K562 (cell line): ENCODE measurements around the gene UHMK1. TPM values are rescaled to one million over a fixed set of nuclear protein-coding genes. Genes with fewer than 3 reads are reported as not detected.
A peak's percentile ranks its signal among the peaks of the same experiment; 100 is the strongest.

Source experiments
- ATAC-seq: fragments of 200-7000 bp; cut with Tn5 transposase; 3 replicates; pipeline ENCODE4 v1.9.1; 2020; ENCODE audit warnings: moderate library complexity
- BruUV-seq: library from RNA; stranded (reverse); fragments of 400-500 nt; replicated peaks from 2 replicates; lab custom pipeline; 2021; lab: Mats Ljungman, UMichigan
- CTCF ChIA-PET: fragments of 300-600 bp; formaldehyde crosslinking; extraction: SDS; loops from one replicate; lab custom pipeline; 2021; ENCODE audit warnings: low intra/inter-chr PET ratio; lab: Yijun Ruan, JAX
- POLR2A ChIA-PET: fragments of 300-600, 350-650 bp; sonication (Branson Sonifier 250); formaldehyde crosslinking; extraction: SDS; loops from one replicate; lab custom pipeline; 2021; ENCODE audit warnings: antibody characterized with exemption, inconsistent platforms; lab: Yijun Ruan, JAX
- DNase-seq, 4 experiments: peaks; one replicate each; pipeline versions ENCODE4 v3.0.0 to v3.0.0-alpha.2; 2011 to 2018; ENCODE audit warnings: low spot score in 3 of 4, mixed read lengths in 3 of 4; ENCODE audit errors: extremely low read depth in 1 of 4
- FAIRE-seq: peaks from 2 replicates; lab custom pipeline; 2011; peaks lifted over from hg19 to GRCh38; lab: Jason Lieb, UNC
- H2AFZ ChIP-seq: 2 replicates; pipeline ENCODE4 v1.6.0; 2011; ENCODE audit warnings: low read depth, low read length, control low read depth, inconsistent platforms
- H3K27ac ChIP-seq: fragments of 200-600 bp; 3 replicates; pipeline ENCODE4 v1.8.0; 2011; ENCODE audit warnings: low read depth, mild to moderate bottlenecking, control low read depth, inconsistent platforms, low read length, moderate library complexity, mixed read lengths; ENCODE audit errors: extremely low read depth
- H3K27me3 ChIP-seq, 2 experiments: fragments of 300-600 bp in 1 of 2; 2 replicates in 1 of 2; 3 replicates in 1 of 2; pipeline versions ENCODE4 v1.6.0 to v1.8.0; 2011; ENCODE audit warnings: inconsistent platforms in 2 of 2, low read length in 2 of 2, mild to moderate bottlenecking in 1 of 2, mixed read lengths in 1 of 2, moderate library complexity in 1 of 2; ENCODE audit not compliant: control insufficient read depth in 2 of 2, insufficient read depth in 2 of 2
- H3K36me3 ChIP-seq: fragments of 300-600 bp; 3 replicates; pipeline ENCODE4 v1.8.0; 2011; ENCODE audit warnings: mild to moderate bottlenecking, low read length, inconsistent platforms; ENCODE audit not compliant: control insufficient read depth, insufficient read depth
- H3K4me1 ChIP-seq, 2 experiments: fragments of 200-600 bp in 1 of 2; replicated peaks in 1 of 2; 2 replicates in 1 of 2; 3 replicates in 1 of 2; pipeline versions ENCODE4 v1.5.1 to v1.8.0; 2011; ENCODE audit warnings: inconsistent platforms in 2 of 2, low read length in 2 of 2, mild to moderate bottlenecking in 1 of 2, mixed read lengths in 1 of 2, moderate library complexity in 1 of 2; ENCODE audit not compliant: control insufficient read depth in 2 of 2, insufficient read depth in 2 of 2
- H3K4me2 ChIP-seq: 2 replicates; pipeline ENCODE4 v1.6.1; 2011; ENCODE audit warnings: low read length, control low read depth, inconsistent platforms, mixed read lengths; ENCODE audit not compliant: insufficient read depth
- H3K4me3 ChIP-seq: fragments of 200-600 bp; sonication (generic), shearing (Covaris generic); 2 replicates; pipeline ENCODE4 v1.5.1; 2016; ENCODE audit warnings: control low read depth, inconsistent platforms
- H3K79me2 ChIP-seq: fragments of 200-600 bp; 3 replicates; pipeline ENCODE4 v1.8.0; 2011; ENCODE audit warnings: low read length, inconsistent platforms; ENCODE audit not compliant: control insufficient read depth, insufficient read depth
- H3K9ac ChIP-seq, 2 experiments: 2 replicates each; pipeline versions ENCODE4 v1.6.0 to v1.6.1; 2011; ENCODE audit warnings: low read depth in 2 of 2, low read length in 2 of 2, control low read depth in 1 of 2, inconsistent platforms in 1 of 2, mild to moderate bottlenecking in 1 of 2, mixed read lengths in 1 of 2; ENCODE audit not compliant: insufficient read depth in 1 of 2
- H3K9me1 ChIP-seq: one replicate; pipeline ENCODE4 v1.6.0; 2011; ENCODE audit warnings: inconsistent platforms, mild to moderate bottlenecking, low read length, moderate library complexity; ENCODE audit not compliant: control insufficient read depth, insufficient read depth
- H3K9me3 ChIP-seq: replicated peaks from 2 replicates; pipeline ENCODE4 v1.5.1; 2011; ENCODE audit warnings: low read depth, low read length, inconsistent platforms; ENCODE audit not compliant: control insufficient read depth, insufficient read depth
- H4K20me1 ChIP-seq: replicated peaks from 2 replicates; pipeline ENCODE4 v1.6.1; 2011; ENCODE audit warnings: low read length, inconsistent platforms, mixed read lengths; ENCODE audit not compliant: control insufficient read depth, insufficient read depth
- ARID3A ChIP-seq: IDR thresholded peaks from 2 replicates; pipeline ENCODE4 v1.6.1; 2012; ENCODE audit warnings: low read depth, low read length, improper control_type of control experiment, borderline replicate concordance
- BMI1 ChIP-seq: fragments of 150-350 bp; IDR thresholded peaks from 2 replicates; pipeline ENCODE4 v1.6.1; 2014; ENCODE audit warnings: low read length
- C11orf30 ChIP-seq: fragments of 450-650 bp; IDR thresholded peaks from 2 replicates; pipeline ENCODE4 v1.6.1; 2016; ENCODE audit warnings: low read depth, mild to moderate bottlenecking
- CEBPB ChIP-seq: fragments of 450-650 bp; IDR thresholded peaks from 2 replicates; pipeline ENCODE4 v1.6.1; 2016; ENCODE audit warnings: missing genetic modification characterization, missing compliant biosample characterization
- CREB1 ChIP-seq, 2 experiments: sonication (generic) in 1 of 2; formaldehyde crosslinking in 1 of 2; IDR thresholded peaks; 2 replicates each; pipeline versions ENCODE4 v1.6.1 to v1.8.0; 2012 to 2022; ENCODE audit warnings: inconsistent platforms in 1 of 2, mild to moderate bottlenecking in 1 of 2, missing genetic modification reagents in 1 of 2, moderate library complexity in 1 of 2
- DDX20 ChIP-seq: fragments of 450-650 bp; IDR thresholded peaks from 2 replicates; pipeline ENCODE4 v1.6.1; 2016; ENCODE audit warnings: missing genetic modification characterization, low read depth, mild to moderate bottlenecking, missing compliant biosample characterization, moderate library complexity
- E2F3 ChIP-seq: fragments of 250-450 bp; sonication (Bioruptor Pico); IDR thresholded peaks from 2 replicates; pipeline ENCODE4 v1.4.0; 2020; ENCODE audit warnings: mild to moderate bottlenecking
- EP300 ChIP-seq: IDR thresholded peaks from 2 replicates; pipeline ENCODE4 v1.6.1; 2012; ENCODE audit warnings: low read length, improper control_type of control experiment
- ESRRA ChIP-seq: fragments of 450-650 bp; IDR thresholded peaks from 2 replicates; pipeline ENCODE4 v1.6.1; 2014; ENCODE audit warnings: low read depth, mild to moderate bottlenecking, moderate library complexity, borderline replicate concordance
- FOSL1 ChIP-seq: fragments of 200-800 bp; sonication (Bioruptor generic); conservative IDR thresholded peaks from 2 replicates; pipeline ENCODE4 v1.6.1; 2016; ENCODE audit warnings: missing genetic modification characterization, missing compliant biosample characterization
- LARP7 ChIP-seq: fragments of 450-650 bp; IDR thresholded peaks from 2 replicates; pipeline ENCODE4 v1.6.1; 2016
- NCOA4 ChIP-seq: fragments of 450-650 bp; IDR thresholded peaks from 2 replicates; pipeline ENCODE4 v1.6.1; 2018; ENCODE audit warnings: mild to moderate bottlenecking; ENCODE audit not compliant: partially characterized antibody
- RAD21 ChIP-seq, 2 experiments: fragments of 250-450 bp in 1 of 2; fragments of 450-650 bp in 1 of 2; sonication (Bioruptor Pico) in 1 of 2; formaldehyde crosslinking in 1 of 2; IDR thresholded peaks in 1 of 2; conservative IDR thresholded peaks in 1 of 2; 2 replicates each; pipeline versions ENCODE4 v1.4.0 to v1.8.0; 2020 to 2022; ENCODE audit warnings: mild to moderate bottlenecking in 2 of 2, moderate library complexity in 1 of 2
- ZNF175 ChIP-seq: fragments of 200-800 bp; sonication (Bioruptor generic); IDR thresholded peaks from 2 replicates; pipeline ENCODE4 v1.6.1; 2016; ENCODE audit warnings: low read depth, mild to moderate bottlenecking, missing genetic modification characterization, missing compliant biosample characterization
- ZNF197 ChIP-seq: fragments of 200-800 bp; sonication (Bioruptor generic); IDR thresholded peaks from 2 replicates; pipeline ENCODE4 v1.6.1; 2016; ENCODE audit warnings: low read depth, missing genetic modification characterization, missing compliant biosample characterization
- ZNF445 ChIP-seq: fragments of 250-450 bp; sonication (Bioruptor Pico); IDR thresholded peaks from 2 replicates; pipeline ENCODE4 v1.4.0; 2020; ENCODE audit warnings: low read depth, mild to moderate bottlenecking, moderate library complexity
- ZNF75A ChIP-seq: fragments of 450-650 bp; formaldehyde crosslinking; IDR thresholded peaks from 2 replicates; pipeline ENCODE4 v1.4.0; 2020; ENCODE audit warnings: mild to moderate bottlenecking
- WGBS: fragments of 100-300 bp; shearing (Covaris generic); methylation state at CpG from one replicate; pipeline ENCODE4 v1.1.6; 2016; ENCODE audit warnings: low coverage, mixed read lengths; ENCODE audit not compliant: insufficient coverage; ENCODE audit errors: missing lambda C conversion rate; 5-methylcytosine and 5-hydroxymethylcytosine counted together
- in situ Hi-C: fragments of 300-500 bp; cut with MboI; formaldehyde crosslinking; loops from 4 replicates; pipeline ENCODE4 v1.15.0; 2018; ENCODE audit warnings: inconsistent platforms, mixed read lengths
- intact Hi-C: fragments of 100-400 bp; cut with micrococcal nuclease; formaldehyde crosslinking; loops from 2 replicates; pipeline ENCODE4 v1.14.2; 2022
- polyA plus RNA-seq, 8 experiments: library from polyadenylated mRNA; depleted of rRNA in 4 of 8; stranded (reverse) in 5 of 8; unstranded in 3 of 8; fragments of >200 nt; fragmentation: Nextera tagmentation in 2 of 8; fragmentation: Illumina TruSeq in 1 of 8; extraction: Ambion mirVana in 2 of 8; extraction: Trizol in 1 of 8; gene quantifications; 2 replicates each; pipeline versions ENCODE4 v1.2.1 to v1.2.3, GENCODE V29; 2011 to 2014; ENCODE audit warnings: inconsistent platforms in 1 of 8, missing spikeins in 1 of 8
- total RNA-seq, 7 experiments: library from RNA; depleted of rRNA in 6 of 7; stranded (reverse); fragments of >200 nt in 6 of 7; fragmentation: Illumina TruSeq in 2 of 7; extraction: Trizol in 2 of 7; gene quantifications; 2 replicates each; pipeline versions ENCODE4 v1.2.1 to v1.2.3, GENCODE V29; 2011 to 2021; ENCODE audit warnings: low replicate concordance in 1 of 7
- TF ChIP-seq, protein P1 (sequence below): fragments of 450-650 bp; IDR thresholded peaks from 2 replicates; pipeline ENCODE4 v1.6.1; 2017; ENCODE audit warnings: antibody characterized with exemption

UHMK1 gene
- total and polyA plus RNA-seq, 9 of the 15 experiments (the other 6 are each of a cell fraction or from before 2014, with no cell fraction given) = 13.1 to 72.4 (median 38.3) TPM

DNA sequence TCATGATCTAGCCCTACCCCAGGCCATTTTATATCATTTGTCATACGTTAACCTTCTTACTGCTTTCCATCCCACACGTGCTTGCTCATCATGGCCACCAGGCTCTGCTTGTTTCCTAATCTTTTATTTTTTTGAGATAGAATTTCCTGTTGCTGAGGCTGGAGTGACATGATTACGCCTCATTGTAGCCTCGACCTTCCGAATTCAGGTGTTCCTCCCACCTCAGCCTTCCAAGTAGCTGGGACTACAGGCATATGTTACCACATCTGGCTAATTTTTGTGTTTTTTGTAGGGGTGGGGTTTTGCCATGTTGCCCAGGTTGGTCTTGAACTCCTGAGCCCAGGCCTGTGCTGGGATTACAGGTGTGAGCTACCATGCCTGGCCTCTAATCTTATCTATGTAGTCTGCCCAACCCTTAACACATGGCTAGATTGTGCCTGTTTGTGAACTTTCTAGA, 67.2 kb downstream of the UHMK1 start:
- Histone ChIP-seq H3K9ac (peak overlapping the region; percentile 59 to 85; a peak in 3 of 4 replicates), H3K36me3 (peaks cover 50% of the 10 kb centered on the region), H3K27ac (peak overlapping the region; percentile 45), H3K4me2 (peak overlapping the region; percentile 93), H3K9me3 (no peaks in the 10 kb centered on the region), H4K20me1 (peaks cover 6% of the 10 kb centered on the region; the same call in 1 of the 2 replicates), H3K79me2 (peaks cover 83% of the 10 kb centered on the region), H3K27me3 (no peaks in the 10 kb centered on the region), H3K9me1 (no peaks in the 10 kb centered on the region), H3K4me3 (peak overlapping the region; percentile 84), H3K4me1 (peaks cover 19 to 39% of the 10 kb centered on the region in 2 experiments), H2AFZ (0 out of 2 replicates have a peak overlapping the region, but pooled peaks have one; percentile 30)
- WGBS = 3% methylated on average over 5 of the region's 5 CpGs
- ChIA-PET CTCF (no interaction called here), POLR2A (interaction anchor here (1.0 to 2.6 kb wide), 4 partner anchors 9 to 19 kb away, joined by 3 to 7 read pairs (median 4); no protein-coding TSS in a partner anchor)
- peak; percentile 15 for FAIRE-seq
- DNase-seq = peak in 2 of 4 experiments; percentile 30 to 62
- in situ Hi-C loops = no loop called here
- BruUV-seq = no TSS peak
- ATAC-seq = no peak
- intact Hi-C loops = no loop called here
- TF ChIP-seq FOSL1 (tag) (no peak), CREB1 (IDR thresholded peaks at IDR 0.05) (0 out of 2 replicates have a peak, but pooled peaks have one; percentile 22), CREB1 (CRISPR knock-in tag; IDR thresholded peaks at IDR 0.05) (no peak), ARID3A (no peak), CEBPB (tag) (peak; percentile 33; the same call in 1 of the 2 replicates), NCOA4 (no peak), DDX20 (tag) (no peak), ZNF197 (CRISPR knock-in tag) (no peak), EP300 (no peak), ZNF445 (CRISPR knock-in tag) (no peak), C11orf30 (no peak), RAD21 (CRISPR knock-in tag; conservative IDR thresholded peaks at IDR 0.05 in 1 of 2, IDR thresholded peaks at IDR 0.05 in 1 of 2) (no peak), BMI1 (no peak), ZNF175 (CRISPR knock-in tag) (no peak), LARP7 (no peak), E2F3 (CRISPR knock-in tag) (no peak), ZNF75A (CRISPR knock-in tag) (no peak), ESRRA (no peak)
- TF ChIP-seq, protein P1, sequence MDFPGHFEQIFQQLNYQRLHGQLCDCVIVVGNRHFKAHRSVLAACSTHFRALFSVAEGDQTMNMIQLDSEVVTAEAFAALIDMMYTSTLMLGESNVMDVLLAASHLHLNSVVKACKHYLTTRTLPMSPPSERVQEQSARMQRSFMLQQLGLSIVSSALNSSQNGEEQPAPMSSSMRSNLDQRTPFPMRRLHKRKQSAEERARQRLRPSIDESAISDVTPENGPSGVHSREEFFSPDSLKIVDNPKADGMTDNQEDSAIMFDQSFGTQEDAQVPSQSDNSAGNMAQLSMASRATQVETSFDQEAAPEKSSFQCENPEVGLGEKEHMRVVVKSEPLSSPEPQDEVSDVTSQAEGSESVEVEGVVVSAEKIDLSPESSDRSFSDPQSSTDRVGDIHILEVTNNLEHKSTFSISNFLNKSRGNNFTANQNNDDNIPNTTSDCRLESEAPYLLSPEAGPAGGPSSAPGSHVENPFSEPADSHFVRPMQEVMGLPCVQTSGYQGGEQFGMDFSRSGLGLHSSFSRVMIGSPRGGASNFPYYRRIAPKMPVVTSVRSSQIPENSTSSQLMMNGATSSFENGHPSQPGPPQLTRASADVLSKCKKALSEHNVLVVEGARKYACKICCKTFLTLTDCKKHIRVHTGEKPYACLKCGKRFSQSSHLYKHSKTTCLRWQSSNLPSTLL = no peak
